HCT116 (cell line): Measurements from ENCODE around the gene LRP1B. TPM values are rescaled to one million over a fixed set of nuclear protein-coding genes. Genes with fewer than 3 reads are reported as not detected.

Experiments
- ATAC-seq: fragments of 200-7000 bp; cut with Tn5 transposase; 2 replicates; pipeline ENCODE4 v1.9.1; 2020; ENCODE audit warnings: mild to moderate bottlenecking, moderate library complexity
- BruUV-seq: library from RNA; stranded (reverse); fragments of 400-500 nt; replicated peaks from 2 replicates; lab custom pipeline; 2021; lab: Mats Ljungman, UMichigan
- CTCF ChIA-PET: fragments of 300-600 bp; sonication (Branson Sonifier 250); formaldehyde crosslinking; loops from one replicate; lab custom pipeline; 2021; ENCODE audit warnings: antibody characterized with exemption; lab: Charles Lee
- POLR2A ChIA-PET: fragments of 300-600, 350-600 bp; sonication (Branson Sonifier 250); formaldehyde crosslinking; loops from one replicate; lab custom pipeline; 2021; ENCODE audit warnings: antibody characterized with exemption; lab: Charles Lee
- RAD21 ChIA-PET, 2 experiments: fragments of 300-600 bp; sonication (Branson Sonifier 250); formaldehyde crosslinking; loops; one replicate each; lab custom pipeline; 2023; ENCODE audit warnings: low total read pairs in 2 of 2; ENCODE audit not compliant: uncharacterized antibody in 2 of 2, unreplicated experiment in 2 of 2, low non-redundant PET in 1 of 2; lab: Charles Lee
- DNase-seq: peaks from one replicate; pipeline ENCODE4 v3.0.0-alpha.2; 2010; ENCODE audit warnings: low read depth, low spot score
- H2AFZ ChIP-seq: fragments of 200-600 bp; shearing (Covaris generic), sonication (generic); 2 replicates; pipeline ENCODE4 v1.6.1; 2017; ENCODE audit warnings: low read depth, mixed run types, mixed read lengths, antibody characterized with exemption, low read length; ENCODE audit not compliant: poor library complexity, severe bottlenecking
- H3K27ac ChIP-seq: 2 replicates; pipeline ENCODE4 v1.5.1; 2012; ENCODE audit warnings: low read depth, low read length
- H3K27me3 ChIP-seq: fragments of 200-600 bp; sonication (generic); 2 replicates; pipeline ENCODE4 v1.6.1; 2016; ENCODE audit warnings: mixed run types, low read length, mixed read lengths; ENCODE audit not compliant: insufficient read depth
- H3K36me3 ChIP-seq, 2 experiments: fragments of 200-500 bp in 1 of 2; fragments of 200-600 bp in 1 of 2; sonication (Bioruptor generic) in 1 of 2; sonication (generic) in 1 of 2; 2 replicates each; pipeline versions ENCODE4 v1.5.1 to v1.6.1; 2014 to 2016; ENCODE audit warnings: low read length in 2 of 2, inconsistent platforms in 1 of 2, mixed read lengths in 1 of 2, mixed run types in 1 of 2; ENCODE audit not compliant: insufficient read depth in 2 of 2, control insufficient read depth in 1 of 2
- H3K4me1 ChIP-seq, 2 experiments: fragments of 200-600 bp in 1 of 2; sonication (generic) in 1 of 2; 2 replicates each; pipeline versions ENCODE4 v1.5.1 to v1.6.1; 2012 to 2017; ENCODE audit warnings: low read length in 2 of 2, inconsistent platforms in 1 of 2, mild to moderate bottlenecking in 1 of 2, mixed read lengths in 1 of 2, mixed run types in 1 of 2, moderate library complexity in 1 of 2; ENCODE audit not compliant: insufficient read depth in 2 of 2, control insufficient read depth in 1 of 2
- H3K4me2 ChIP-seq: fragments of 200-600 bp; sonication (generic); 2 replicates; pipeline ENCODE4 v1.6.1; 2017; ENCODE audit warnings: mixed run types, low read length, mixed read lengths
- H3K4me3 ChIP-seq, 2 experiments: fragments of 200-600 bp in 1 of 2; sonication (generic) in 1 of 2; replicated peaks in 1 of 2; 2 replicates each; pipeline ENCODE4 v1.5.1; 2011 to 2016; ENCODE audit warnings: low read length in 2 of 2, control low read depth in 1 of 2, low read depth in 1 of 2, mild to moderate bottlenecking in 1 of 2, mixed read lengths in 1 of 2, mixed run types in 1 of 2
- H3K79me2 ChIP-seq: fragments of 200-600 bp; sonication (generic); 2 replicates; pipeline ENCODE4 v1.6.1; 2017; ENCODE audit warnings: mild to moderate bottlenecking, mixed run types, low read length, moderate library complexity, mixed read lengths; ENCODE audit not compliant: insufficient read depth
- H3K9ac ChIP-seq: fragments of 200-600 bp; sonication (generic); 2 replicates; pipeline ENCODE4 v1.6.1; 2016; ENCODE audit warnings: low read length, mixed read lengths
- H3K9me2 ChIP-seq: fragments of 200-600 bp; sonication (generic), shearing (Covaris generic); 2 replicates; pipeline ENCODE4 v1.6.1; 2017; ENCODE audit warnings: mixed run types, mild to moderate bottlenecking, moderate library complexity; ENCODE audit not compliant: insufficient read depth
- H3K9me3 ChIP-seq, 2 experiments: fragments of 200-500 bp in 1 of 2; fragments of 200-600 bp in 1 of 2; sonication (Bioruptor generic) in 1 of 2; sonication (generic) in 1 of 2; 2 replicates each; pipeline ENCODE4 v1.6.1; 2014 to 2017; ENCODE audit warnings: low read length in 2 of 2, mixed read lengths in 2 of 2, inconsistent platforms in 1 of 2, low read depth in 1 of 2, mild to moderate bottlenecking in 1 of 2, mixed run types in 1 of 2, moderate library complexity in 1 of 2; ENCODE audit not compliant: control insufficient read depth in 1 of 2, insufficient read depth in 1 of 2
- H4K20me1 ChIP-seq: fragments of 200-600 bp; sonication (generic), shearing (Covaris generic); 2 replicates; pipeline ENCODE4 v1.6.1; 2017; ENCODE audit warnings: mixed run types, mild to moderate bottlenecking, moderate library complexity; ENCODE audit not compliant: insufficient read depth
- CEBPB ChIP-seq: IDR thresholded peaks from 2 replicates; pipeline ENCODE4 v1.6.1; 2012; ENCODE audit warnings: low read depth
- EGR1 ChIP-seq: IDR thresholded peaks from 2 replicates; pipeline ENCODE4 v1.6.1; 2012; ENCODE audit warnings: low read depth
- ELF1 ChIP-seq: IDR thresholded peaks from 2 replicates; pipeline ENCODE4 v1.6.1; 2012; ENCODE audit warnings: low read depth, borderline replicate concordance
- EZH2 ChIP-seq: fragments of 200-600 bp; sonication (generic); IDR thresholded peaks from 2 replicates; pipeline ENCODE4 v1.6.1; 2017; ENCODE audit warnings: antibody characterized with exemption, mixed run types
- EZH2phosphoT487 ChIP-seq: fragments of 200-600 bp; IDR thresholded peaks from 2 replicates; pipeline ENCODE4 v1.6.1; 2018; ENCODE audit warnings: antibody characterized with exemption, borderline replicate concordance
- JUND ChIP-seq: IDR thresholded peaks from 2 replicates; pipeline ENCODE4 v1.6.1; 2012
- TCF7L2 ChIP-seq: IDR thresholded peaks from 2 replicates; pipeline ENCODE4 v1.7.0; 2011; ENCODE audit warnings: borderline replicate concordance, inconsistent platforms; ENCODE audit not compliant: insufficient read depth, insufficient read length; ENCODE audit errors: extremely low read depth
- YY1 ChIP-seq: IDR thresholded peaks from 2 replicates; pipeline ENCODE4 v1.6.1; 2011; ENCODE audit warnings: low read length, low read depth, moderate library complexity, mild to moderate bottlenecking; ENCODE audit not compliant: insufficient replicate concordance; ENCODE audit errors: extremely low read depth
- ZFX ChIP-seq: fragments of 450-650 bp; IDR thresholded peaks from 2 replicates; pipeline ENCODE4 v1.6.1; 2017
- ZNF274 ChIP-seq: fragments of 200-500 bp; sonication (Bioruptor generic); IDR thresholded peaks from 2 replicates; pipeline ENCODE4 v1.6.1; 2014; ENCODE audit warnings: mild to moderate bottlenecking, low read depth, low read length, inconsistent platforms
- intact Hi-C: fragments of 100-400 bp; cut with micrococcal nuclease; formaldehyde crosslinking; loops from 2 replicates; pipeline ENCODE4 v1.10.0; 2022
- total RNA-seq: library from RNA; stranded (reverse); gene quantifications from one replicate; pipeline ENCODE4 v1.2.1, GENCODE V29; 2021; ENCODE audit not compliant: unreplicated experiment
- TF ChIP-seq, protein P1 (sequence below): IDR thresholded peaks from 2 replicates; pipeline ENCODE4 v1.6.1; 2011; ENCODE audit warnings: mild to moderate bottlenecking, low read length, moderate library complexity; ENCODE audit not compliant: insufficient replicate concordance; ENCODE audit errors: extremely low read depth
- TF ChIP-seq, protein P2 (sequence below): IDR thresholded peaks from 2 replicates; pipeline ENCODE4 v1.6.1; 2012
- TF ChIP-seq, protein P3 (sequence below): IDR thresholded peaks from 2 replicates; pipeline ENCODE4 v1.6.1; 2012

LRP1B gene
- total RNA-seq, 1 experiment from 2014 or later = 0.34 TPM

DNA sequence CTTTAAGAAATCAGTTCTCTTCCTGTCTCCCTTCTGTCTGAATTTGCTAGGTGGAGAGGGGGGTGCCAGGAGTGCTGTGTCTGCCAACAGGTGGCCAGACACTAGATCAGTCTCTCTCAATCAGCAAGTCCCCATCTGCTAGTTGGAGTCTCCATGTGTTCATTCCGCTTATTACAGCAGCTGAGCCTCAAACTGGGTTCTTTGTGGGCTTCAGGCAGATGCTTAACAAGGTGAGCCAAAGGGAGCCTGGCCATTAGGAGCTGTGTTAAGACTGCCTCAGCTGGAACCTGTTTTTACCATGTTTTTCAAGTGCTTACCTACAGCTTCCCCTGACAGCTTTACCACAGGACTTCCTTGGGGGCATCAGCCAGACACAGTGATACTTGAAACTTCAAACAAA lies 401.9 kb downstream of the LRP1B start:
- ChIA-PET RAD21 (no interaction called here), CTCF (no interaction called here), POLR2A (no interaction called here)
- no peak for ATAC-seq
- H3K4me2 ChIP-seq = no peak overlapping the region
- no peak for DNase-seq
- H3K4me3 ChIP-seq = no peak overlapping the region
- H3K9ac ChIP-seq = no peak overlapping the region
- no TSS peak for BruUV-seq
- no peak overlapping the region for H3K27ac ChIP-seq
- H3K79me2 ChIP-seq = no peaks in the 10 kb centered on the region
- H3K9me2 ChIP-seq = no peaks in the 10 kb centered on the region
- H3K9me3 ChIP-seq = no peaks in the 10 kb centered on the region
- no peaks in the 10 kb centered on the region for H3K27me3 ChIP-seq
- no peaks in the 10 kb centered on the region for H3K36me3 ChIP-seq
- H4K20me1 ChIP-seq = no peaks in the 10 kb centered on the region
- H3K4me1 ChIP-seq = no peaks in the 10 kb centered on the region
- TF ChIP-seq ELF1 = no peak
- TF ChIP-seq ZFX = no peak
- no peak for TF ChIP-seq TCF7L2
- no peak for TF ChIP-seq JUND
- TF ChIP-seq CEBPB = no peak
- no peak for TF ChIP-seq ZNF274
- TF ChIP-seq EZH2phosphoT487 = no peak
- no peak for TF ChIP-seq EGR1
- TF ChIP-seq, protein P1, sequence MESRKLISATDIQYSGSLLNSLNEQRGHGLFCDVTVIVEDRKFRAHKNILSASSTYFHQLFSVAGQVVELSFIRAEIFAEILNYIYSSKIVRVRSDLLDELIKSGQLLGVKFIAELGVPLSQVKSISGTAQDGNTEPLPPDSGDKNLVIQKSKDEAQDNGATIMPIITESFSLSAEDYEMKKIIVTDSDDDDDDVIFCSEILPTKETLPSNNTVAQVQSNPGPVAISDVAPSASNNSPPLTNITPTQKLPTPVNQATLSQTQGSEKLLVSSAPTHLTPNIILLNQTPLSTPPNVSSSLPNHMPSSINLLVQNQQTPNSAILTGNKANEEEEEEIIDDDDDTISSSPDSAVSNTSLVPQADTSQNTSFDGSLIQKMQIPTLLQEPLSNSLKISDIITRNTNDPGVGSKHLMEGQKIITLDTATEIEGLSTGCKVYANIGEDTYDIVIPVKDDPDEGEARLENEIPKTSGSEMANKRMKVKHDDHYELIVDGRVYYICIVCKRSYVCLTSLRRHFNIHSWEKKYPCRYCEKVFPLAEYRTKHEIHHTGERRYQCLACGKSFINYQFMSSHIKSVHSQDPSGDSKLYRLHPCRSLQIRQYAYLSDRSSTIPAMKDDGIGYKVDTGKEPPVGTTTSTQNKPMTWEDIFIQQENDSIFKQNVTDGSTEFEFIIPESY = no peak
- TF ChIP-seq, protein P2, sequence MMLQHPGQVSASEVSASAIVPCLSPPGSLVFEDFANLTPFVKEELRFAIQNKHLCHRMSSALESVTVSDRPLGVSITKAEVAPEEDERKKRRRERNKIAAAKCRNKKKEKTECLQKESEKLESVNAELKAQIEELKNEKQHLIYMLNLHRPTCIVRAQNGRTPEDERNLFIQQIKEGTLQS = no peak
- TF ChIP-seq, protein P3, sequence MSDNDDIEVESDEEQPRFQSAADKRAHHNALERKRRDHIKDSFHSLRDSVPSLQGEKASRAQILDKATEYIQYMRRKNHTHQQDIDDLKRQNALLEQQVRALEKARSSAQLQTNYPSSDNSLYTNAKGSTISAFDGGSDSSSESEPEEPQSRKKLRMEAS = no peak
- TF ChIP-seq YY1 = no peak
- no peak for TF ChIP-seq EZH2
- TF ChIP-seq, all 23 proteins: peak for 0
- H2AFZ ChIP-seq = no peak overlapping the region
- intact Hi-C loops = no loop called here
